Loucy (cell line): Measurements from ENCODE around the gene PAAF1.

Experiments
- H2AFZ ChIP-seq: fragments of 200-600 bp; sonication (generic); 2 replicates; pipeline ENCODE4 v1.6.0; 2016; ENCODE audit warnings: antibody characterized with exemption, mild to moderate bottlenecking, low read length, moderate library complexity
- H3F3A ChIP-seq: fragments of 200-600 bp; 2 replicates; pipeline ENCODE4 v1.6.0; 2016; ENCODE audit warnings: antibody characterized with exemption, low read depth, mild to moderate bottlenecking
- H3K27me3 ChIP-seq: fragments of 200-600 bp; sonication (generic); 2 replicates; pipeline ENCODE4 v1.6.1; 2014; ENCODE audit warnings: low read length, mild to moderate bottlenecking; ENCODE audit not compliant: insufficient read depth, poor library complexity, severe bottlenecking
- H3K36me3 ChIP-seq: fragments of 200-600 bp; sonication (generic); 2 replicates; pipeline ENCODE4 v1.6.1; 2016; ENCODE audit warnings: low read length; ENCODE audit not compliant: insufficient read depth
- H3K4me1 ChIP-seq: fragments of 200-600 bp; sonication (generic); 2 replicates; pipeline ENCODE4 v1.5.1; 2014; ENCODE audit warnings: low read length, mild to moderate bottlenecking; ENCODE audit not compliant: insufficient read depth, poor library complexity, severe bottlenecking
- H3K4me2 ChIP-seq: fragments of 200-600 bp; sonication (generic); 2 replicates; pipeline ENCODE4 v1.6.0; 2014; ENCODE audit warnings: antibody characterized with exemption, low read length, low read depth, mild to moderate bottlenecking; ENCODE audit not compliant: poor library complexity, severe bottlenecking
- H3K4me3 ChIP-seq: fragments of 200-600 bp; sonication (generic); 2 replicates; pipeline ENCODE4 v1.5.1; 2014; ENCODE audit warnings: low read length, mild to moderate bottlenecking, mixed read lengths; ENCODE audit not compliant: poor library complexity, severe bottlenecking
- H3K79me2 ChIP-seq: fragments of 200-600 bp; sonication (generic); 2 replicates; pipeline ENCODE4 v1.6.1; 2014; ENCODE audit warnings: low read length; ENCODE audit not compliant: insufficient read depth
- H3K9ac ChIP-seq: fragments of 200-600 bp; sonication (generic); 2 replicates; pipeline ENCODE4 v1.6.0; 2014; ENCODE audit warnings: mild to moderate bottlenecking, low read depth, low read length, moderate library complexity; ENCODE audit not compliant: poor library complexity, severe bottlenecking
- H3K9me2 ChIP-seq: fragments of 200-600 bp; sonication (generic); replicated peaks from 2 replicates; pipeline ENCODE4 v1.6.1; 2016; ENCODE audit warnings: low read depth, low read length, mixed read lengths
- H3K9me3 ChIP-seq: fragments of 200-600 bp; sonication (generic); 2 replicates; pipeline ENCODE4 v1.6.1; 2014; ENCODE audit warnings: mild to moderate bottlenecking, antibody characterized with exemption, low read length, low read depth; ENCODE audit not compliant: insufficient read depth
- H4K20me1 ChIP-seq: fragments of 200-600 bp; sonication (generic); 2 replicates; pipeline ENCODE4 v1.6.0; 2014; ENCODE audit warnings: antibody characterized with exemption, low read length, mild to moderate bottlenecking; ENCODE audit not compliant: insufficient read depth, poor library complexity, severe bottlenecking
- EZH2phosphoT487 ChIP-seq: fragments of 200-600 bp; IDR thresholded peaks from 2 replicates; pipeline ENCODE4 v1.6.1; 2018; ENCODE audit warnings: antibody characterized with exemption, mild to moderate bottlenecking, moderate library complexity, borderline replicate concordance
- TF ChIP-seq, protein P1 (sequence below): fragments of 200-600 bp; sonication (generic); conservative IDR thresholded peaks from 2 replicates; pipeline ENCODE4 v1.5.1; 2014; ENCODE audit warnings: mild to moderate bottlenecking, antibody characterized with exemption, low read length

PAAF1 gene

DNA sequence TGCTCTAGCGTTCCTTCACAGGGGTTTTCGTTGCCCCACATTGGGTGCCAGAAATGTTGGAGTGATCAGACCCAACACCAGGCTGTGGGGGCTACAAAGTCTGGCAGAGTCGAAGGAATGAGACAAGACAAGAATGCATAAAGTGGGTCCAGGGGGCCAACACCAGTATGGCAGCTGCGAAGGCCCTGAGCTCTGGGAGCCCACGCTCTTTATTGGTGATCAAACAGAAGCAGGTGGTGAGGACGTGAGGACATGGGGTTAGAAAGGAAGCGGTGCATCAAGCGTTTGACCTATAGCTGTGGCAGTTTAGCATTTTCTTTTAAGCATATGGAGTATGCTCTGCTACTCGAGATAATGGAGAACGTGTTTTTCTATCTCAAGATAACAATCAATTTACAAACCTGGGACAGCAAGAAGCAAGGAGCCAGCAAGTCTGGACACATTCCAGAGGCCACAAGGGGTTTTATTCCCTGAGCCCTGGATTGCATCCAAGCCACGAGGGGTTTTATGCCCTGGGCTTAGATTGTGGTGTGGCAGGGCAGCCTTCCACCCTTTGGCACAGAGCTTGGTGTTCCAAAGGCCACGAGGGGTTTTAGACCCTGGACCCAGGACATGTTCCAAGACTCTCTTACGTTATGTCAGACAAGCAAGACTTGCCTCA is 70.1 kb downstream of the PAAF1 start:
- no peak overlapping the region for H3K4me3 ChIP-seq
- TF ChIP-seq EZH2phosphoT487, result no peak
- TF ChIP-seq, protein P1, sequence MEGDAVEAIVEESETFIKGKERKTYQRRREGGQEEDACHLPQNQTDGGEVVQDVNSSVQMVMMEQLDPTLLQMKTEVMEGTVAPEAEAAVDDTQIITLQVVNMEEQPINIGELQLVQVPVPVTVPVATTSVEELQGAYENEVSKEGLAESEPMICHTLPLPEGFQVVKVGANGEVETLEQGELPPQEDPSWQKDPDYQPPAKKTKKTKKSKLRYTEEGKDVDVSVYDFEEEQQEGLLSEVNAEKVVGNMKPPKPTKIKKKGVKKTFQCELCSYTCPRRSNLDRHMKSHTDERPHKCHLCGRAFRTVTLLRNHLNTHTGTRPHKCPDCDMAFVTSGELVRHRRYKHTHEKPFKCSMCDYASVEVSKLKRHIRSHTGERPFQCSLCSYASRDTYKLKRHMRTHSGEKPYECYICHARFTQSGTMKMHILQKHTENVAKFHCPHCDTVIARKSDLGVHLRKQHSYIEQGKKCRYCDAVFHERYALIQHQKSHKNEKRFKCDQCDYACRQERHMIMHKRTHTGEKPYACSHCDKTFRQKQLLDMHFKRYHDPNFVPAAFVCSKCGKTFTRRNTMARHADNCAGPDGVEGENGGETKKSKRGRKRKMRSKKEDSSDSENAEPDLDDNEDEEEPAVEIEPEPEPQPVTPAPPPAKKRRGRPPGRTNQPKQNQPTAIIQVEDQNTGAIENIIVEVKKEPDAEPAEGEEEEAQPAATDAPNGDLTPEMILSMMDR, result no peak
- H3F3A ChIP-seq, result no peaks in the 10 kb centered on the region
- no peak overlapping the region for H2AFZ ChIP-seq
- H3K27me3 ChIP-seq, result no peaks in the 10 kb centered on the region
- H3K9me2 ChIP-seq, result no peaks in the 10 kb centered on the region
- H3K9ac ChIP-seq, result no peak overlapping the region
- H3K79me2 ChIP-seq, result no peaks in the 10 kb centered on the region
- no peaks in the 10 kb centered on the region for H3K4me1 ChIP-seq
- no peak overlapping the region for H3K4me2 ChIP-seq
- H3K9me3 ChIP-seq, result no peaks in the 10 kb centered on the region
- no peaks in the 10 kb centered on the region for H4K20me1 ChIP-seq
- H3K36me3 ChIP-seq, result no peaks in the 10 kb centered on the region

DNA sequence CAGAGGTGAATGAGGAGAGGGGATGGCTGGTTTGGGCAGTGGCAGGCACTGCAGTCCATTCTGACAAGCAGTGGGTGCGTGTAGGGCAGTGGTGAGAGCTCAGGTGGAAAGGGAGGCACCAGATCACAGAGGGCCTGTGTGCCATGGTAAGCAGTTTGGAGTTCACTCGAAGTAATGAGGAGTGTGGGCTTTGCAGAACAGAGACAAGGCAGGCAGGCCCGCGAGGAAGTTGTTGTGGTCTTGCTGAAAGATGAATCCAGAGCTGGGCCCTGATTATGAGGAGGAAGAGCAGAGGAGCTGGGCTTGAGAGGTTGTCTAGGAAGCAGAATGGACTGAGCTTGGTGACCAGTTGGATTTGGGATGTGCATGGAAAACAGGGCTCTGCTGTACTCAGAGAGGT is 72.4 kb downstream of the PAAF1 start:
- no peak for TF ChIP-seq EZH2phosphoT487
- TF ChIP-seq, protein P1, result no peak
- Histone ChIP-seq H3K36me3 (no peaks in the 10 kb centered on the region), H3K9me2 (no peaks in the 10 kb centered on the region), H3K27me3 (no peaks in the 10 kb centered on the region), H3K4me1 (no peaks in the 10 kb centered on the region), H3K4me2 (no peak overlapping the region), H2AFZ (no peak overlapping the region), H3K4me3 (no peak overlapping the region), H3K9ac (no peak overlapping the region), H3K79me2 (no peaks in the 10 kb centered on the region), H4K20me1 (no peaks in the 10 kb centered on the region), H3F3A (no peaks in the 10 kb centered on the region), H3K9me3 (no peaks in the 10 kb centered on the region)

DNA sequence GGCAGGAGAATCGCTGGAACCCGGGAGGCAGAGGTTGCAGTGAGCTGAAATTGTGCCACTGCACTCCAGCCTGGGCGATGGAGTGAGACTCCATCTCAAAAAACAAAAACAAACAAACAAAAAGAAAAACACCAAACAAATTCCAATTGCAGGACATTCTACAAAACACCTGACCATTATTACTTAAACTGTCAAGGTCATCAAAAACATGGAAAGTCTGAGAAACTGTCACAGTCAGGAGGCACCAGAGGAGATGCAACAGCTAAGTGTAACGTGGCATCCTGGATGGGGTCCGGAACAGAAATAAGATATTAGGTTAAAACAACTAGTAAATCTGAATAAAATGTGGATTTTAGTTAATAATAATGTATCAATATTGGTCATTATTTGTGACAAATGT is 73.1 kb downstream of the PAAF1 start:
- Histone ChIP-seq H3K4me1 (no peaks in the 10 kb centered on the region), H4K20me1 (no peaks in the 10 kb centered on the region), H3K79me2 (no peaks in the 10 kb centered on the region), H3K4me3 (no peak overlapping the region), H3K36me3 (no peaks in the 10 kb centered on the region), H2AFZ (no peak overlapping the region), H3K9me3 (no peaks in the 10 kb centered on the region), H3K9ac (no peak overlapping the region), H3K9me2 (no peaks in the 10 kb centered on the region), H3K27me3 (no peaks in the 10 kb centered on the region), H3K4me2 (no peak overlapping the region), H3F3A (no peaks in the 10 kb centered on the region)
- TF ChIP-seq EZH2phosphoT487, result no peak
- TF ChIP-seq, protein P1, result no peak
